A549 (cell line): ENCODE measurements around the gene SETD7. TPM values are rescaled to one million over a fixed set of nuclear protein-coding genes. Genes with fewer than 3 reads are reported as not detected.

Experiments used
- ATAC-seq, 2 experiments: fragments of 200-7000 bp in 1 of 2; fragments of >200 bp in 1 of 2; cut with Nextera tagmentation in 1 of 2; cut with Tn5 transposase in 1 of 2; 3 replicates each; pipeline versions ENCODE4 v1.8.0 to v1.9.1; 2018 to 2020; ENCODE audit warnings: mild to moderate bottlenecking in 1 of 2, moderate library complexity in 1 of 2
- CTCF ChIA-PET: fragments of 300-600 bp; sonication (Branson Sonifier 250); formaldehyde crosslinking; extraction: SDS; loops from one replicate; lab custom pipeline; 2021; ENCODE audit warnings: antibody characterized with exemption, inconsistent platforms; lab: Yijun Ruan, JAX
- POLR2A ChIA-PET: fragments of 350-600 bp; formaldehyde crosslinking; extraction: SDS; loops from one replicate; lab custom pipeline; 2021; ENCODE audit warnings: antibody characterized with exemption, inconsistent platforms; lab: Yijun Ruan, JAX
- DNase-seq, 2 experiments: peaks; one replicate each; pipeline versions ENCODE4 v3.0.0 to v3.0.0-alpha.2; 2011 to 2016; ENCODE audit warnings: low read depth in 1 of 2, low spot score in 1 of 2
- FAIRE-seq: peaks from 2 replicates; lab custom pipeline; 2011; peaks lifted over from hg19 to GRCh38; lab: Jason Lieb, UNC
- H3K27ac ChIP-seq, 2 experiments: fragments of >200 bp; sonication (Bioruptor Twin); formaldehyde crosslinking; 3 replicates each; pipeline ENCODE4 v1.5.1; 2016 to 2017
- H3K4me1 ChIP-seq: fragments of >200 bp; sonication (Bioruptor Twin); formaldehyde crosslinking; 3 replicates; pipeline ENCODE4 v1.6.1; 2016
- H3K4me2 ChIP-seq: fragments of >200 bp; sonication (Bioruptor Twin); formaldehyde crosslinking; 3 replicates; pipeline ENCODE4 v1.6.1; 2016
- H3K4me3 ChIP-seq: fragments of >200 bp; sonication (Bioruptor Twin); formaldehyde crosslinking; 3 replicates; pipeline ENCODE4 v1.5.1; 2016
- H3K9me3 ChIP-seq: fragments of >200 bp; sonication (Bioruptor Twin); formaldehyde crosslinking; 3 replicates; pipeline ENCODE4 v1.6.1; 2016
- BHLHE40 ChIP-seq: IDR thresholded peaks from 2 replicates; pipeline ENCODE4 v1.6.1; 2012; ENCODE audit warnings: low read depth, low read length, inconsistent platforms
- CBX2 ChIP-seq: fragments of 200-600 bp; sonication (generic); IDR thresholded peaks from 2 replicates; pipeline ENCODE4 v1.6.1; 2016; ENCODE audit warnings: low read depth, mild to moderate bottlenecking, borderline replicate concordance
- CEBPB ChIP-seq, 2 experiments: fragments of >200 bp in 1 of 2; sonication (Bioruptor Twin) in 1 of 2; formaldehyde crosslinking in 1 of 2; IDR thresholded peaks; 2 replicates each; pipeline ENCODE4 v1.6.1; 2012 to 2016
- EHF ChIP-seq: fragments of 250-450 bp; sonication (Bioruptor Pico); IDR thresholded peaks from 2 replicates; pipeline ENCODE4 v1.5.0; 2020; ENCODE audit warnings: mild to moderate bottlenecking
- FOSB ChIP-seq: fragments of 250-450 bp; sonication (Bioruptor Pico); IDR thresholded peaks from 2 replicates; pipeline ENCODE4 v1.5.0; 2020; ENCODE audit warnings: mild to moderate bottlenecking, moderate library complexity
- HOXB5 ChIP-seq: fragments of 250-450 bp; sonication (Bioruptor Pico); IDR thresholded peaks from 2 replicates; pipeline ENCODE4 v1.5.0; 2020; ENCODE audit warnings: mild to moderate bottlenecking, moderate library complexity
- JUN ChIP-seq, 2 experiments: fragments of >200 bp; sonication (Bioruptor Twin); formaldehyde crosslinking; IDR thresholded peaks; 2 replicates in 1 of 2; 3 replicates in 1 of 2; pipeline ENCODE4 v1.6.1; 2016 to 2017
- MAFK ChIP-seq: fragments of 450-650 bp; IDR thresholded peaks from 2 replicates; pipeline ENCODE4 v1.6.1; 2014; ENCODE audit not compliant: partially characterized antibody
- MYC ChIP-seq: IDR thresholded peaks from 2 replicates; pipeline ENCODE4 v1.6.1; 2012; ENCODE audit warnings: mild to moderate bottlenecking, inconsistent platforms, low read length, improper control_type of control experiment, borderline replicate concordance
- NFE2L2 ChIP-seq: fragments of 150-350 bp; conservative IDR thresholded peaks from 2 replicates; pipeline ENCODE4 v1.6.1; 2014; ENCODE audit warnings: low read length
- NPAS2 ChIP-seq: fragments of 250-450 bp; sonication (Bioruptor Pico); IDR thresholded peaks from 2 replicates; pipeline ENCODE4 v1.8.0; 2022; ENCODE audit warnings: mild to moderate bottlenecking, moderate library complexity, borderline replicate concordance
- POLR2A ChIP-seq: IDR thresholded peaks from 2 replicates; pipeline ENCODE4 v1.6.1; 2012; ENCODE audit warnings: mild to moderate bottlenecking, low read length
- POLR2AphosphoS2 ChIP-seq: conservative IDR thresholded peaks from 2 replicates; pipeline ENCODE4 v1.6.1; 2012; ENCODE audit warnings: low read length, improper control_type of control experiment, inconsistent platforms
- RCOR1 ChIP-seq: fragments of 150-350 bp; IDR thresholded peaks from 2 replicates; pipeline ENCODE4 v1.6.1; 2014; ENCODE audit warnings: antibody characterized with exemption, low read length, low read depth
- RFX5 ChIP-seq: fragments of 450-650 bp; IDR thresholded peaks from 2 replicates; pipeline ENCODE4 v1.7.1; 2014; ENCODE audit warnings: antibody characterized with exemption, mild to moderate bottlenecking, moderate library complexity
- ZFP36 ChIP-seq: fragments of 450-650 bp; IDR thresholded peaks from 2 replicates; pipeline ENCODE4 v1.6.1; 2014; ENCODE audit warnings: borderline replicate concordance; ENCODE audit not compliant: partially characterized antibody
- WGBS: methylation state at CpG from one replicate; pipeline ENCODE4 v1.1.6; 2017; ENCODE audit errors: missing lambda C conversion rate; 5-methylcytosine and 5-hydroxymethylcytosine counted together
- polyA plus RNA-seq, 4 experiments: library from polyadenylated mRNA; depleted of rRNA in 3 of 4; stranded (reverse); fragments of >200 nt; fragmentation: RNase III in 1 of 4; extraction: RNeasy Plus Mini Kit Qiagen cat#74134 plus additional on column Dnase treatment in 1 of 4; gene quantifications; 2 replicates in 3 of 4; 3 replicates in 1 of 4; pipeline ENCODE4 v1.2.3, GENCODE V29; 2011 to 2017
- TF ChIP-seq, protein P1 (sequence below): fragments of 250-450 bp; sonication (Bioruptor Pico); IDR thresholded peaks from 2 replicates; pipeline ENCODE4 v1.5.0; 2020; ENCODE audit warnings: low read depth, mild to moderate bottlenecking, moderate library complexity
- TF ChIP-seq, protein P2 (sequence below): fragments of 250-450 bp; sonication (Bioruptor Pico); IDR thresholded peaks from 2 replicates; pipeline ENCODE4 v1.5.0; 2021; ENCODE audit warnings: mild to moderate bottlenecking, moderate library complexity, borderline replicate concordance
- TF ChIP-seq, protein P3 (sequence below): IDR thresholded peaks from 2 replicates; pipeline ENCODE4 v1.6.1; 2012
- TF ChIP-seq, protein P4 (sequence below): fragments of >200 bp; sonication (Bioruptor Twin); formaldehyde crosslinking; IDR thresholded peaks from 2 replicates; pipeline ENCODE4 v1.6.1; 2016

Gene SETD7
- polyA plus RNA-seq, 2 of the 4 experiments (the other 2 are of a cell fraction): 30.6 to 39.1 TPM

DNA sequence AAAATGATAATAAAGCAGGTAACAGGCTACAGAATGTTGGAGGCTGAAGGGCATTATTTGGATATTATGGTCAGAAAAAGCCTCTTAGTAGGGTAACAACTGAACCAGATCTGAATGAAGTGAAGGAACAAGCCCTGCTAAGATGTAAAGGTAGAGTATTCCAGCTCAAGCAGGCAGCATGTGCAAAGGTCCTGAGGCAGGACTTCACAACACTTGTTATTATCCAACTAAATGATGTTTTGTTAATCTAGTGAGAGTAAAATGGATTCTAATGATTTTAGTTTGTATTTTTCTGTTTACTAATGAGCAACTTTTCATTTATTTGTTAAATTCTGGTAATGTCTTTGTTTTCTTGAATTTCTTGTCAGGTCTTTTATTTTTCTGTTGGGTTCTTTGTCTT lies 66.4 kb downstream of the SETD7 start (continued):
- TF ChIP-seq, protein P1, sequence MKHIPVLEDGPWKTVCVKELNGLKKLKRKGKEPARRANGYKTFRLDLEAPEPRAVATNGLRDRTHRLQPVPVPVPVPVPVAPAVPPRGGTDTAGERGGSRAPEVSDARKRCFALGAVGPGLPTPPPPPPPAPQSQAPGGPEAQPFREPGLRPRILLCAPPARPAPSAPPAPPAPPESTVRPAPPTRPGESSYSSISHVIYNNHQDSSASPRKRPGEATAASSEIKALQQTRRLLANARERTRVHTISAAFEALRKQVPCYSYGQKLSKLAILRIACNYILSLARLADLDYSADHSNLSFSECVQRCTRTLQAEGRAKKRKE (CRISPR knock-in tag): no peak
- TF ChIP-seq, all 56 proteins: peak for 0

DNA sequence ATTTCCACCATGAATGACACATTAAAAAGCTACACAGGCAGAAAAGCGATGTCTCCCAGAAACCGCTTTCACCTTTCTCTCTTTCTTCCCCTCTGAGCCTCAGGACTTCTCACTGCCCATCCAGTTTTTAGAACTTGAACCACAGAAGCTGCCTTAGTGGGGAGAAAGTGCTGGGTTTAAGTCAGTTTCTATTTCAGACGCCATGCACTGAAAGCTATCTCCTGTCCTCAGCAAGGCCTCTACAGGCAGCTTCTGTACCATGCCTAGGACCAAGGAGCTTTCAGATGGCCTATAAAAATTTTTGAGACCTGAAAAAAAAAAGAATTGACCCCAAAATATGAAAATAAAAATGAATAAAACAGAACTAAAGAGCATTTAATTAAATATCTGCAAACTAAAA lies 67.6 kb downstream of the SETD7 start:
- H3K4me2 ChIP-seq: no peak overlapping the region
- 93% methylated on average over 3 of the region's 3 CpGs for WGBS
- no peak overlapping the region for H3K4me3 ChIP-seq
- ATAC-seq (no peak), FAIRE-seq (no peak), DNase-seq (no peak)
- H3K27ac ChIP-seq: no peak overlapping the region
- no peak for TF ChIP-seq NFE2L2
- no peak for TF ChIP-seq FOSB (CRISPR knock-in tag)
- TF ChIP-seq CBX2: no peak
- TF ChIP-seq, protein P2, sequence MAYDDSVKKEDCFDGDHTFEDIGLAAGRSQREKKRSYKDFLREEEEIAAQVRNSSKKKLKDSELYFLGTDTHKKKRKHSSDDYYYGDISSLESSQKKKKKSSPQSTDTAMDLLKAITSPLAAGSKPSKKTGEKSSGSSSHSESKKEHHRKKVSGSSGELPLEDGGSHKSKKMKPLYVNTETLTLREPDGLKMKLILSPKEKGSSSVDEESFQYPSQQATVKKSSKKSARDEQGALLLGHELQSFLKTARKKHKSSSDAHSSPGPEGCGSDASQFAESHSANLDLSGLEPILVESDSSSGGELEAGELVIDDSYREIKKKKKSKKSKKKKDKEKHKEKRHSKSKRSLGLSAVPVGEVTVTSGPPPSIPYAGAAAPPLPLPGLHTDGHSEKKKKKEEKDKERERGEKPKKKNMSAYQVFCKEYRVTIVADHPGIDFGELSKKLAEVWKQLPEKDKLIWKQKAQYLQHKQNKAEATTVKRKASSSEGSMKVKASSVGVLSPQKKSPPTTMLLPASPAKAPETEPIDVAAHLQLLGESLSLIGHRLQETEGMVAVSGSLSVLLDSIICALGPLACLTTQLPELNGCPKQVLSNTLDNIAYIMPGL (CRISPR knock-in tag): no peak
- no peak for TF ChIP-seq ZFP36
- TF ChIP-seq RCOR1: no peak
- no peak for TF ChIP-seq BHLHE40
- no peak for TF ChIP-seq CEBPB (IDR thresholded peaks at IDR 0.05)
- TF ChIP-seq, protein P3, sequence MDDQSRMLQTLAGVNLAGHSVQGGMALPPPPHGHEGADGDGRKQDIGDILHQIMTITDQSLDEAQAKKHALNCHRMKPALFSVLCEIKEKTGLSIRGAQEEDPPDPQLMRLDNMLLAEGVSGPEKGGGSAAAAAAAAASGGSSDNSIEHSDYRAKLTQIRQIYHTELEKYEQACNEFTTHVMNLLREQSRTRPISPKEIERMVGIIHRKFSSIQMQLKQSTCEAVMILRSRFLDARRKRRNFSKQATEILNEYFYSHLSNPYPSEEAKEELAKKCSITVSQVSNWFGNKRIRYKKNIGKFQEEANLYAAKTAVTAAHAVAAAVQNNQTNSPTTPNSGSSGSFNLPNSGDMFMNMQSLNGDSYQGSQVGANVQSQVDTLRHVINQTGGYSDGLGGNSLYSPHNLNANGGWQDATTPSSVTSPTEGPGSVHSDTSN: no peak
- TF ChIP-seq EHF: no peak
- TF ChIP-seq, protein P4, sequence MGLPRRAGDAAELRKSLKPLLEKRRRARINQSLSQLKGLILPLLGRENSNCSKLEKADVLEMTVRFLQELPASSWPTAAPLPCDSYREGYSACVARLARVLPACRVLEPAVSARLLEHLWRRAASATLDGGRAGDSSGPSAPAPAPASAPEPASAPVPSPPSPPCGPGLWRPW: no peak
- TF ChIP-seq RFX5: no peak
- TF ChIP-seq JUN (IDR thresholded peaks at IDR 0.05): no peak
- no peak for TF ChIP-seq NPAS2 (CRISPR knock-in tag)
- no peak for TF ChIP-seq POLR2A
- no peak for TF ChIP-seq MAFK
- no peak for TF ChIP-seq POLR2AphosphoS2
- TF ChIP-seq HOXB5 (CRISPR knock-in tag): no peak
- TF ChIP-seq MYC: no peak
- no peaks in the 10 kb centered on the region for H3K4me1 ChIP-seq
- no peaks in the 10 kb centered on the region for H3K9me3 ChIP-seq
- POLR2A ChIA-PET: no interaction called here
- CTCF ChIA-PET: interaction anchor here (1.6 to 2.6 kb wide), 2 partner anchors 9 to 42 kb away, joined by 4 to 15 read pairs; no protein-coding TSS in a partner anchor

DNA sequence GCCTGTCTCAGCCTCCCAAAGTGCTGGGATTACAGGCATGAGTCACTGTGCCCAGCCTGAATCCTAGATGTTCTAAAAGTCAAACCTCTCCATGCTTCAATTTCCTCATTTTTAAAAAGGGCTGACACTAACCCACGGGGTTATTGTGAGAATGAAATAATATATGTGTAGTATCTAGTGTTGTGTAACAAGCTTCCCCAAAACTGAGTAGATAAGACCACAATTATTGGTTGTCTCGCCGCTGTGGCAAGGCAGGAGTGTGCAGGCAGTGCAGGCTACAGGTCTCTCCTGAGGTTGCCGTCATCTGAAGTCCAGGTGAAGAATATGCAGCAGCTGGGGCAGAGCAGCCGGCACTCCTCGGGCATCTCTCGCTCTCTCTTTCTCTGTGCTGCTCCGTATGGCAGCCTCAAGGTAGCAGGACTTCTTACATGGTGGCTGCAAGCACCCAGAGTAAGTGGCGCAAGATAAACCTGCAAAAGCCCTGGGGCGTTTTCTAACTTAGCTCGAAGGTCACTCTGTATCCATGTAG lies 71.2 kb downstream of the SETD7 start:
- DNase-seq: no peak
- H3K9me3 ChIP-seq: no peaks in the 10 kb centered on the region
- no peak overlapping the region for H3K4me2 ChIP-seq
- H3K4me1 ChIP-seq: no peaks in the 10 kb centered on the region
- no peak overlapping the region for H3K27ac ChIP-seq
- WGBS: 83% methylated on average over 10 of the region's 11 CpGs
- no peak for FAIRE-seq
- no peak overlapping the region for H3K4me3 ChIP-seq
- CTCF ChIA-PET: interaction anchor here (4.3 kb wide), 1 partner anchor 12 kb away, joined by 24 read pairs; no protein-coding TSS in a partner anchor
- no peak; a peak in 2 of 6 replicates for ATAC-seq
- POLR2A ChIA-PET: no interaction called here
- TF ChIP-seq ZFP36: no peak
- TF ChIP-seq CBX2: no peak
- TF ChIP-seq, all 56 proteins: peak for 0
